Panc1 (cell line): Measurements from ENCODE around the gene CYP26B1. TPM values are rescaled to one million over a fixed set of nuclear protein-coding genes. Genes with fewer than 3 reads are reported as not detected.

Experiments used
- ATAC-seq: fragments of 200-7000 bp; cut with Tn5 transposase; 2 replicates; pipeline ENCODE4 v1.9.1; 2020; ENCODE audit warnings: mild to moderate bottlenecking, moderate library complexity
- BruUV-seq: library from RNA; stranded (reverse); fragments of 400-500 nt; replicated peaks from 2 replicates; lab custom pipeline; 2021; lab: Mats Ljungman, UMichigan
- CTCF ChIA-PET: fragments of 300-600 bp; sonication (Branson Sonifier 250); formaldehyde crosslinking; loops from one replicate; lab custom pipeline; 2022; ENCODE audit warnings: antibody characterized with exemption; lab: Charles Lee
- POLR2A ChIA-PET: fragments of 300-600 bp; sonication (Branson Sonifier 250); formaldehyde crosslinking; loops from one replicate; lab custom pipeline; 2022; ENCODE audit warnings: antibody characterized with exemption; lab: Charles Lee
- DNase-seq: peaks from one replicate; pipeline ENCODE4 v3.0.0-alpha.2; 2010; ENCODE audit warnings: low read depth, low spot score
- H3K27ac ChIP-seq: 2 replicates; pipeline ENCODE4 v1.5.1; 2011; ENCODE audit warnings: mild to moderate bottlenecking, low read length, inconsistent platforms
- H3K27me3 ChIP-seq: fragments of 200-500 bp; sonication (Bioruptor generic); 2 replicates; pipeline ENCODE4 v1.6.0; 2014; ENCODE audit warnings: low read length, inconsistent platforms; ENCODE audit not compliant: control insufficient read depth, insufficient read depth
- H3K36me3 ChIP-seq: fragments of 200-500 bp; sonication (Bioruptor generic); 2 replicates; pipeline ENCODE4 v1.5.1; 2014; ENCODE audit warnings: inconsistent platforms, mild to moderate bottlenecking, low read length, moderate library complexity; ENCODE audit not compliant: control insufficient read depth, insufficient read depth
- H3K4me1 ChIP-seq: 2 replicates; pipeline ENCODE4 v1.5.1; 2011; ENCODE audit warnings: inconsistent platforms, mild to moderate bottlenecking, low read length, moderate library complexity; ENCODE audit not compliant: control insufficient read depth, insufficient read depth
- H3K4me3 ChIP-seq, 2 experiments: 2 replicates each; pipeline ENCODE4 v1.5.1; 2011 to 2012; ENCODE audit warnings: low read depth in 2 of 2, low read length in 2 of 2, mild to moderate bottlenecking in 2 of 2, inconsistent platforms in 1 of 2, moderate library complexity in 1 of 2
- H3K9me3 ChIP-seq: fragments of 200-500 bp; sonication (Bioruptor generic); 2 replicates; pipeline ENCODE4 v1.5.1; 2014; ENCODE audit warnings: low read depth, mild to moderate bottlenecking, inconsistent platforms, low read length, moderate library complexity; ENCODE audit not compliant: control insufficient read depth, insufficient read depth
- POLR2AphosphoS5 ChIP-seq: IDR thresholded peaks from 2 replicates; pipeline ENCODE4 v1.6.1; 2012; ENCODE audit warnings: mild to moderate bottlenecking, low read depth, low read length, moderate library complexity
- SIN3A ChIP-seq: IDR thresholded peaks from 2 replicates; pipeline ENCODE4 v1.6.1; 2012; ENCODE audit warnings: low read depth, mild to moderate bottlenecking, low read length, moderate library complexity, borderline replicate concordance; ENCODE audit not compliant: insufficient read depth
- TCF7L2 ChIP-seq: IDR thresholded peaks from 2 replicates; pipeline ENCODE4 v1.6.1; 2011; ENCODE audit warnings: mild to moderate bottlenecking, low read depth, low read length, inconsistent platforms
- in situ Hi-C: cut with HindIII; loops from 2 replicates; pipeline ENCODE4 v1.10.0; 2016; ENCODE audit warnings: low sequenced_read_pairs, low pct_unique_long_range_greater_than_20kb
- intact Hi-C: fragments of 100-400 bp; cut with micrococcal nuclease; formaldehyde crosslinking; loops from one replicate; pipeline ENCODE4 v1.10.0; 2022; ENCODE audit not compliant: unreplicated experiment
- total RNA-seq: library from RNA; stranded (reverse); gene quantifications from one replicate; pipeline ENCODE4 v1.2.1, GENCODE V29; 2021; ENCODE audit not compliant: unreplicated experiment
- TF ChIP-seq, protein P1 (sequence below), 2 experiments: IDR thresholded peaks; 2 replicates each; pipeline ENCODE4 v1.6.1; 2011 to 2012; ENCODE audit warnings: low read depth in 2 of 2, control low read depth in 1 of 2, low read length in 1 of 2, mild to moderate bottlenecking in 1 of 2, moderate library complexity in 1 of 2; ENCODE audit not compliant: insufficient read depth in 1 of 2
- TF ChIP-seq, protein P2 (sequence below): fragments of 450-650 bp; IDR thresholded peaks from 2 replicates; pipeline ENCODE4 v1.5.1; 2017; ENCODE audit warnings: mild to moderate bottlenecking

CYP26B1 gene
- total RNA-seq, 1 experiment from 2014 or later: 12.3 TPM

DNA sequence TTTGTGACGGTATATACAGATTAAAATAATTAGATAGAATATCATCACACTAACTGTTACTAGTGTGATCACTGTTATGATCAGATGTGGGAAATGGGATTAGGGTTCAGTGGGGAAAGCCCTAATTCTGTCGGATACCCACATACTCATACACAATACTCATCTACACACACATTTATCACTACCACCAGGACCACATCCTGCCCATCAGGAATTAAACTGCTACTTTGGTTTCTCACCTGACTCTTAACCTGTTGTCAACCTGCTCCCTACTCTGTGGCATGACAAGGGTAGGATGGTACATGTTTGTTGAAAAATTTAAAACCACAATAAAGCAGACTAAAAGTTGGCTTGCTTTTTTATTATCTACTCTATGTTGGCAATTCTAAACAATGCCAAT is 24.8 kb upstream of the CYP26B1 start:
- H3K9me3 ChIP-seq: no peaks in the 10 kb centered on the region
- no peak overlapping the region for H3K4me3 ChIP-seq
- TF ChIP-seq, protein P1, sequence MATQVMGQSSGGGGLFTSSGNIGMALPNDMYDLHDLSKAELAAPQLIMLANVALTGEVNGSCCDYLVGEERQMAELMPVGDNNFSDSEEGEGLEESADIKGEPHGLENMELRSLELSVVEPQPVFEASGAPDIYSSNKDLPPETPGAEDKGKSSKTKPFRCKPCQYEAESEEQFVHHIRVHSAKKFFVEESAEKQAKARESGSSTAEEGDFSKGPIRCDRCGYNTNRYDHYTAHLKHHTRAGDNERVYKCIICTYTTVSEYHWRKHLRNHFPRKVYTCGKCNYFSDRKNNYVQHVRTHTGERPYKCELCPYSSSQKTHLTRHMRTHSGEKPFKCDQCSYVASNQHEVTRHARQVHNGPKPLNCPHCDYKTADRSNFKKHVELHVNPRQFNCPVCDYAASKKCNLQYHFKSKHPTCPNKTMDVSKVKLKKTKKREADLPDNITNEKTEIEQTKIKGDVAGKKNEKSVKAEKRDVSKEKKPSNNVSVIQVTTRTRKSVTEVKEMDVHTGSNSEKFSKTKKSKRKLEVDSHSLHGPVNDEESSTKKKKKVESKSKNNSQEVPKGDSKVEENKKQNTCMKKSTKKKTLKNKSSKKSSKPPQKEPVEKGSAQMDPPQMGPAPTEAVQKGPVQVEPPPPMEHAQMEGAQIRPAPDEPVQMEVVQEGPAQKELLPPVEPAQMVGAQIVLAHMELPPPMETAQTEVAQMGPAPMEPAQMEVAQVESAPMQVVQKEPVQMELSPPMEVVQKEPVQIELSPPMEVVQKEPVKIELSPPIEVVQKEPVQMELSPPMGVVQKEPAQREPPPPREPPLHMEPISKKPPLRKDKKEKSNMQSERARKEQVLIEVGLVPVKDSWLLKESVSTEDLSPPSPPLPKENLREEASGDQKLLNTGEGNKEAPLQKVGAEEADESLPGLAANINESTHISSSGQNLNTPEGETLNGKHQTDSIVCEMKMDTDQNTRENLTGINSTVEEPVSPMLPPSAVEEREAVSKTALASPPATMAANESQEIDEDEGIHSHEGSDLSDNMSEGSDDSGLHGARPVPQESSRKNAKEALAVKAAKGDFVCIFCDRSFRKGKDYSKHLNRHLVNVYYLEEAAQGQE (IDR thresholded peaks at IDR 0.05; ENCODE audit: insufficient read depth in 1 of 2, low read depth in 2 of 2, low read length in 1 of 2): no peak
- TF ChIP-seq SIN3A: no peak
- TF ChIP-seq, protein P2, sequence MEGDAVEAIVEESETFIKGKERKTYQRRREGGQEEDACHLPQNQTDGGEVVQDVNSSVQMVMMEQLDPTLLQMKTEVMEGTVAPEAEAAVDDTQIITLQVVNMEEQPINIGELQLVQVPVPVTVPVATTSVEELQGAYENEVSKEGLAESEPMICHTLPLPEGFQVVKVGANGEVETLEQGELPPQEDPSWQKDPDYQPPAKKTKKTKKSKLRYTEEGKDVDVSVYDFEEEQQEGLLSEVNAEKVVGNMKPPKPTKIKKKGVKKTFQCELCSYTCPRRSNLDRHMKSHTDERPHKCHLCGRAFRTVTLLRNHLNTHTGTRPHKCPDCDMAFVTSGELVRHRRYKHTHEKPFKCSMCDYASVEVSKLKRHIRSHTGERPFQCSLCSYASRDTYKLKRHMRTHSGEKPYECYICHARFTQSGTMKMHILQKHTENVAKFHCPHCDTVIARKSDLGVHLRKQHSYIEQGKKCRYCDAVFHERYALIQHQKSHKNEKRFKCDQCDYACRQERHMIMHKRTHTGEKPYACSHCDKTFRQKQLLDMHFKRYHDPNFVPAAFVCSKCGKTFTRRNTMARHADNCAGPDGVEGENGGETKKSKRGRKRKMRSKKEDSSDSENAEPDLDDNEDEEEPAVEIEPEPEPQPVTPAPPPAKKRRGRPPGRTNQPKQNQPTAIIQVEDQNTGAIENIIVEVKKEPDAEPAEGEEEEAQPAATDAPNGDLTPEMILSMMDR: no peak
- no peak for TF ChIP-seq TCF7L2
- no peak for TF ChIP-seq POLR2AphosphoS5
- H3K36me3 ChIP-seq: no peaks in the 10 kb centered on the region
- H3K27ac ChIP-seq: no peak overlapping the region
- ATAC-seq: no peak
- in situ Hi-C loops (no loop called here), intact Hi-C loops (no loop called here)
- H3K27me3 ChIP-seq: no peaks in the 10 kb centered on the region
- DNase-seq: no peak
- no TSS peak for BruUV-seq
- no peaks in the 10 kb centered on the region for H3K4me1 ChIP-seq
- CTCF ChIA-PET: no interaction called here
- POLR2A ChIA-PET: no interaction called here

DNA sequence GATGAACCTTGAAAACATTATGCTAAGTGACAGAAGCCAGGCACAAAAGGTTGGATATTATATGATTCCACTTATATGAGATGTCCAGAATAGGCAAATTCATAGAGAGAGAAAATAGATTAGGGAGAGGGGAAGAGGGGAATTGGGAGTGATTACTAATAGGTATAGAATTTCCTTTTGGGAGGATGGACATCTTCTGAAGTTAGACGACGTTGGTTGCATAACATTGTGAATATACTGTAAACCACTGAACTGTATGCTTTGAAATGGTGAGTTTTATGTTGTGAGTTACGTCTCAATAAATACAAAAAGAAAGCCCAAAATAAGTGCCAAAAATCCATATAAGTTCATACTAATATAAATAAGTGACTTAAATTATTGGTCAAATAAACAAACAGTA is 18.6 kb upstream of the CYP26B1 start:
- Histone ChIP-seq H3K4me1 (no peaks in the 10 kb centered on the region), H3K27me3 (peaks cover 11% of the 10 kb centered on the region), H3K4me3 (no peak overlapping the region), H3K9me3 (no peaks in the 10 kb centered on the region), H3K36me3 (no peaks in the 10 kb centered on the region), H3K27ac (no peak overlapping the region)
- intact Hi-C loops (no loop called here), in situ Hi-C loops (no loop called here)
- BruUV-seq: no TSS peak
- TF ChIP-seq, protein P1 (IDR thresholded peaks at IDR 0.05; ENCODE audit: insufficient read depth in 1 of 2, low read depth in 2 of 2, low read length in 1 of 2): no peak
- TF ChIP-seq TCF7L2 (no peak), SIN3A (no peak), POLR2AphosphoS5 (no peak)
- TF ChIP-seq, protein P2: no peak
- DNase-seq (no peak), ATAC-seq (no peak)
- ChIA-PET POLR2A (no interaction called here), CTCF (no interaction called here)
